ENCODE measurements around the gene ADAM22. TPM values are rescaled to one million over a fixed set of nuclear protein-coding genes. Genes with fewer than 3 reads are reported as not detected.

ADAM22 gene
- total RNA-seq, 1 experiment from 2014 or later = 10.1 TPM

- CTCF ChIA-PET = no interaction called here
- no peaks in the 10 kb centered on the region for H3K36me3 Mint-ChIP-seq (ENCODE audit: insufficient read depth, unreplicated experiment)
- no peak overlapping the region for H3K4me3 ChIP-seq (ENCODE audit: low read depth, low read length)
- POLR2A ChIA-PET = no interaction called here
- no peaks in the 10 kb centered on the region for H3K4me1 ChIP-seq
- H3K9me3 Mint-ChIP-seq (ENCODE audit: unreplicated experiment) = no peaks in the 10 kb centered on the region
- H3K27ac Mint-ChIP-seq (ENCODE audit: unreplicated experiment) = no peak overlapping the region
- DNase-seq = no peak
- H3K27me3 ChIP-seq (replicated peaks; ENCODE audit: control insufficient read depth, insufficient read depth, low read length) = no peaks in the 10 kb centered on the region
- no peaks in the 10 kb centered on the region for H3K9me3 ChIP-seq
- no peaks in the 10 kb centered on the region for H3K36me3 ChIP-seq (ENCODE audit: control insufficient read depth, insufficient read depth, low read length)
- no peaks in the 10 kb centered on the region for H3K27me3 Mint-ChIP-seq (ENCODE audit: insufficient read depth, unreplicated experiment)
- no peaks in the 10 kb centered on the region for H3K4me1 Mint-ChIP-seq (ENCODE audit: low read depth, unreplicated experiment)
- BruUV-seq (replicated peaks) = no TSS peak
- intact Hi-C loops (cut with micrococcal nuclease; ENCODE audit: unreplicated experiment) = no loop called here
- TF ChIP-seq CTCF (IDR thresholded peaks at IDR 0.05; ENCODE audit: insufficient read depth in 1 of 2, low read depth in 1 of 2, low read length in 1 of 2, severe bottlenecking in 1 of 2, unreplicated experiment in 1 of 2) = no peak
- H3K4me3 Mint-ChIP-seq (ENCODE audit: unreplicated experiment) = no peak overlapping the region
Observed at GRCh38 chr7:88184848-88185304, 250.8 kb downstream of the ADAM22 start.

- Mint-ChIP-seq H3K36me3 (ENCODE audit: insufficient read depth, unreplicated experiment) (no peaks in the 10 kb centered on the region), H3K9me3 (ENCODE audit: unreplicated experiment) (no peaks in the 10 kb centered on the region), H3K27me3 (ENCODE audit: insufficient read depth, unreplicated experiment) (no peaks in the 10 kb centered on the region), H3K4me3 (ENCODE audit: unreplicated experiment) (no peak overlapping the region), H3K4me1 (ENCODE audit: low read depth, unreplicated experiment) (no peaks in the 10 kb centered on the region), H3K27ac (ENCODE audit: unreplicated experiment) (no peak overlapping the region)
- intact Hi-C loops (cut with micrococcal nuclease; ENCODE audit: unreplicated experiment) = no loop called here
- no peaks in the 10 kb centered on the region for H3K27me3 ChIP-seq (replicated peaks; ENCODE audit: control insufficient read depth, insufficient read depth, low read length)
- BruUV-seq (replicated peaks) = no TSS peak
- no peaks in the 10 kb centered on the region for H3K9me3 ChIP-seq
- no peak overlapping the region for H3K4me3 ChIP-seq (ENCODE audit: low read depth, low read length)
- DNase-seq = no peak
- POLR2A ChIA-PET = no interaction called here
- CTCF ChIA-PET = no interaction called here
- no peak for TF ChIP-seq CTCF (IDR thresholded peaks at IDR 0.05; ENCODE audit: insufficient read depth in 1 of 2, low read depth in 1 of 2, low read length in 1 of 2, severe bottlenecking in 1 of 2, unreplicated experiment in 1 of 2)
- H3K4me1 ChIP-seq = no peaks in the 10 kb centered on the region
- H3K36me3 ChIP-seq (ENCODE audit: control insufficient read depth, insufficient read depth, low read length) = no peaks in the 10 kb centered on the region
Observed at GRCh38 chr7:88185650-88186049, 251.6 kb downstream of the ADAM22 start.

GRCh38 chr7:88191911-88192310 is 257.9 kb downstream of the ADAM22 start:
- Mint-ChIP-seq H3K9me3 (ENCODE audit: unreplicated experiment) (no peaks in the 10 kb centered on the region), H3K27ac (ENCODE audit: unreplicated experiment) (no peak overlapping the region), H3K4me3 (ENCODE audit: unreplicated experiment) (no peak overlapping the region), H3K4me1 (ENCODE audit: low read depth, unreplicated experiment) (no peaks in the 10 kb centered on the region), H3K27me3 (ENCODE audit: insufficient read depth, unreplicated experiment) (no peaks in the 10 kb centered on the region), H3K36me3 (ENCODE audit: insufficient read depth, unreplicated experiment) (no peaks in the 10 kb centered on the region)
- H3K4me1 ChIP-seq = no peaks in the 10 kb centered on the region
- no peak for TF ChIP-seq CTCF (IDR thresholded peaks at IDR 0.05; ENCODE audit: insufficient read depth in 1 of 2, low read depth in 1 of 2, low read length in 1 of 2, severe bottlenecking in 1 of 2, unreplicated experiment in 1 of 2)
- no TSS peak for BruUV-seq (replicated peaks)
- no peaks in the 10 kb centered on the region for H3K9me3 ChIP-seq
- intact Hi-C loops (cut with micrococcal nuclease; ENCODE audit: unreplicated experiment) = no loop called here
- POLR2A ChIA-PET = no interaction called here
- CTCF ChIA-PET = no interaction called here
- no peak overlapping the region for H3K4me3 ChIP-seq (ENCODE audit: low read depth, low read length)
- no peak for DNase-seq
- no peaks in the 10 kb centered on the region for H3K27me3 ChIP-seq (replicated peaks; ENCODE audit: control insufficient read depth, insufficient read depth, low read length)
- H3K36me3 ChIP-seq (ENCODE audit: control insufficient read depth, insufficient read depth, low read length) = no peaks in the 10 kb centered on the region

All from Caco-2 (cell line).